8988T (cell line): Measurements from ENCODE around the gene EMB.
"Not testable (repeated sequence)": the region's sequence is repeated elsewhere in the genome, so short reads cannot be mapped to it uniquely, and the experiment has no call there.

Experiments
- DNase-seq: peaks from one replicate; pipeline ENCODE4 v3.0.0; 2011

Gene EMB

DNA sequence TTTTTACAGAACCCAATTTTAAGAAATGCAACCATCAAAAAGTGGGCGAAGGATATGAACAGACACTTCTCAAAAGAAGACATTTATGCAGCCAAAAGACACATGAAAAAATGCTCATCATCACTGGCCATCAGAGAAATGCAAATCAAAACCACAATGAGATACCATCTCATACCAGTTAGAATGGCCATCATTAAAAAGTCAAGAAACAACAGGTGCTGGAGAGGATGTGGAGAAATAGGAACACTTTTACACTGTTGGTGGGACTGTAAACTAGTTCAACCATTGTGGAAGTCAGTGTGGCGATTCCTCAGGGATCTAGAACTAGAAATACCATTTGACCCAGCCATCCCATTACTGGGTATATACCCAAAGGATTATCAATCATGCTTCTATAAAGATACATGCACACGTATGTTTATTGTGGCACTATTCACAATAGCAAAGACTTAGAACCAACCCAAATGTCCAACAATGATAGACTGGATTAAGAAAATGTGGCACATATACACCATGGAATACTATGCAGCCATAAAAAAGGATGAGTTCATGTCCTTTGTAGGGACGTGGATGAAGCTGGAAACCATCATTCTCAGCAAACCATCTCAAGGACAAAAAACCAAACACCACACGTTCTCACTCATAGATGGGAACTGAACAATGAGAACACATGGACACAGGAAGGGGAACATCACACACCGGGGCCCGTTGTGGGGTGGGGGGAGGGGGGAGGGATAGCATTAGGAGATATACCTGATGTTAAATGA, 19.7 kb downstream of the EMB start:
- not testable (repeated sequence) for DNase-seq

DNA sequence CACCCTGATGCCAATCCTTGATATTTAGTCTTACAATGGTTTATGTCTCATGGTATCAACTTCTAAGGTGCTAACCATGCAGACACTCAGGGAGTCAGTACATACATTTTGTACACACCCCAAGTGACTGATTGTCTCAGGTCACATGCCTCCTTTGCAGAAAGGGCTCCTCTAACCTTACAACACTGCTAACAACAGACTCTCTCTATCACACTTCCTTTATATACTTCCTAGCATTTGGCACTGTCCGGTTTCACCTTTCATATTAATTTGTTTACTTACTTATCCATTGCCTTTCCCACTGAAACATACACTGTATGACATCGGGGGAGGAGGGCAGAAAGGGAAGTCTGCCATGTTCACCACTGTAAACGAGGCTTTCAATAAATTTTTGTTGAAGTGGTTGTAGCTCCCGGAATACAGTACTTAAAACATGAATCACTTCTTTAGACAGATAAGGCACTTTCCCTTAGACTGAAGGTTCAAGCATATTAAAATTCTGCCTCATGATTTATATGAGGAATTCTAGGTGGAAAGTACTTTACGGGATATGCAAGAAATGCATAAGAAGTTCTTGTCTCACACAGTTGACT, 20.6 kb downstream of the EMB start:
- no peak for DNase-seq

- not testable (repeated sequence) for DNase-seq
These were observed 21.4 kb downstream of the EMB start for GRCh38 chr5:50419656-50420055.

GRCh38 chr5:50416637-50417036, 24.5 kb downstream of the EMB start:
- not testable (repeated sequence) for DNase-seq

- DNase-seq: no peak
These were observed 25.2 kb downstream of the EMB start for GRCh38 chr5:50415912-50416311.

DNA sequence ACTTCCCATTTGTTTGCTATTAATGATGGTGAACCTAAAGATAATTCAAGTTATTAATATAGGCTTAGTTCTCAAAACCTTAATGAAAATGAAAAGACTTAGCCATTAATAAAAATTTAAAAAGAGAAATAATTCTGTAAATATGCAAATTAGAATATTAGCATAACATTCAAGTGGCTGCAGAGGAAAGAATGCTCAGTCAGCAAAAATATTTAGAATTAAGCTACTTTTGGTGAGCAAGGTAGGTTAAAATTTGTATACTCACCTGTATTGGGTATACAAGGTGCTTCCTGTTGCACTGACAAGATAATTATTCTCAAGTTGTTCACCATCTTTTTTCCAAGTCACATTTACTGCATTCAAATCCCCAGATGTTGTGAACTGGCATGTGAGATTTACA, 30.2 kb downstream of the EMB start:
- DNase-seq: not testable (repeated sequence)

- DNase-seq: no peak
These were observed 34.2 kb downstream of the EMB start for GRCh38 chr5:50406877-50407276.

GRCh38 chr5:50401336-50401735, 39.8 kb downstream of the EMB start:
- no peak for DNase-seq

DNA sequence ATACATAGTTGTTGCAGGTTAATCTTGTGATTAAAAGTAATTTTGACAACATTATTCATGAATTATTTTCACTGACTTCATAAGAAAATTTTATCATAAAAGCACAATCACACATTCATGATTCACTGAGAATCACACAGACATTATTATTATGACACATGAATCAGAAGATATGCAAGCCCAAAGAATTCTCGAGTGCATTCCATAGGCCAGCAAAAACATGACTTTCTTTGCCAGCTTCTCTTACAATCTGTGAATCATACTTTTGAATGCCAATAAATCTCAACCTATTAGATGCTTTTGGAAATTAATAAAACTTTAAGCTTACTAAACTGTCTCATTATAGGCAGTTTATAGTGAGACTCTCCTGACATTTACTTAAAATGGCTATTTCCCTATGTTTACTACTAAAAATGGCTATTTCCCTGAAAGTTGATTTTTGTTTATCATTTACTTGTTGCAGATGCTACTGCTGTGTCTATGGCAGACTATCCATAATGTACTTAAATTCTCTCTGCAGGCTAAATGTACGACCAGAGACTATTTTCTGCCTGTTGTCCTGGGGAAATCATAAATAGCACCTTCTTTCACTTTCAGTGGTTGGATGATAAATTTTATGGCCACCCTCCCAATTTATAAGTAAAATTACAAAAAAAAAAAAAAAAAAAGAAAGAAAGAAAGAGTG, 47.0 kb downstream of the EMB start:
- not testable (repeated sequence) for DNase-seq

- not testable (repeated sequence) for DNase-seq
These were observed 48.8 kb downstream of the EMB start for GRCh38 chr5:50392289-50392688.

- not testable (repeated sequence) for DNase-seq
These were observed 56.7 kb downstream of the EMB start for GRCh38 chr5:50384381-50384780.

DNA sequence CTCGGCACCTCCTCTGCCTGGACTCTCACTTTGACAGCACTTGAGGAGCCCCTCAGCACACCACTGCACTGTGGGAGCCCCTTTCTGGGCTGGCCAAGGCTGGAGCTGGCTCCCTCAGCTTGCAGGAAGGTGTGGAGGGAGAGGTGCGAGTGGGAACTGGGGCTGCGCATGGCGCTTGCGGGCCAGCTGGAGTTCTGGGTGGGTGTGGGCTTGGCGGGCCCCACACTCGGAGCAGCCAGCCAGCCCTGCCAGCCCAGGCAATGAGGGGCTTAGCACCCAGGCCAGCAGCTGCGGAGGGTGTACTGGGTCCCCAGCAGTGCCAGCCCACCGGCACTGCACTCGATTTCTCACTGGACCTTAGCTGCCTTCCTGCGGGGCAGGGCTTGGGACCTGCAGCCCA, 64.4 kb downstream of the EMB start:
- DNase-seq: not testable (repeated sequence)

DNA sequence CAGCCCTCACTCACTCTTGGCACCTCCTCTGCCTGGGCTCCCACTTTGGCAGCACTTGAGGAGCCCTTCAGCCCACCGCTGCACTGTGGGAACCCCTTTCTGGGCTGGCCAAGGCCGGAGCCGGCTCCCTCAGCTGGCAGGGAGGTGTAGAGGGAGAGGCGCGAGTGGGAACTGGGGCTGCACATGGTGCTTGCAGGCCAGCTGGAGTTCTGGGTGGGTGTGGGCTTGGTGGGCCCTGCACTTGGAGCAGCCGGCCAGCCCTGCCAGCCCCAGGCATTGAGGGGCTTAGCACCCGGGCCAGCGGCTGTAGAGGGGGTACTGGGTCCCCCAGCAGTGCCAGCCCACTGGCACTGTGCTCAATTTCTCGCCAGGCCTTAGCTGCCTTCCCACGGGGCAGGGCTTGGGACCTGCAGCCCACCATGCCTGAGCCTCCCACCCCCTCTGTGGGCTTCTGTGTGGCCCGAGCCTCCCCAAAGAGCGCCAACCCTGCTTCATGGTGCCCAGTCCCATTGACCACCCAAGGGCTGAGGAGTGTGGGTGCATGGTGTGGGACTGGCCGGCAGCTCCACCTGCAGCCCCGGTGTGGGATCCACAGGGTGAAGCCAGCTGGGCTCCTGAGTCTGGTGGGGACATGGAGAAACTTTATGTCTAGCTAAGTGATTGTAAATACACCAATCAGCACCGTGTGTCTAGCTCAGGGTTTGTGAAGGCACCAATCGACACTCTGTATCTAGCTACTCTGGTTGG, 71.6 kb downstream of the EMB start:
- DNase-seq: not testable (repeated sequence)

DNA sequence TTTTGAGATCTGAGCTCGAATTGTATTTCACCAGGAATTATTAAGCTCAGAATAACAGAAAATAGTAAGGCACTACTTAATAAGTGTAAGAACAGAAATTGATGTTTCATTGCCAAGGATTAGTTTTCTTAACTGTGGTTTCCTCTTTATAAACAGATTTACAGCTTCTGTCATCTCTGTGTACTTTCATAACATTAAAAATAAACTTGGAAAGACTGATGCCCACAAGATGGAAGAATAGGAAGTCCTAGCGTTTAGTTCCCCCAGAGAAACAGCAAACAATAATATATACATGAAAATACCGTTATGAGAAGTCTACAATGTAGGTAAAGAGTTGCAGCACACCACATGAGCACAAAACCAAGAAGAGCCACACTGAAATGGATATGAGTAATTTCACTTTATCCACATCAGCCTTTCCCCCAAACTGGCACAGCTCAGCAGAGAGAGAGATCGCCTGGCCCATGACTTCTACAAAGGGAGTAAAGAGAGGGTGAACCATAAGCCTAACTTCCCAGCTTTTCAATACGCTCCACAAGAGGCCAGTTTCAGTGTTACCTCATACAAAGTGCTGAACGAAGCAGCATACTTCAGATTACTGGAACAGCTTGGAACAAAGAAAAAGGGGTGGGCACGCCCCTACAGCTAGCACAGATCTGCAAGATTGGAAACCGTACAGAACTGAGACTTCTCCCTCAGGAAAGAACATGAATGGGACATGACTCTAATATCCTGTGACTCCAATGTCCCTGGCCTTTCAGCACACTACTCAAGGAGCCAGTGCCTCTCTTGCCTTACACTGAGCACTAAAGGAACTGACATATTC, 75.4 kb downstream of the EMB start:
- DNase-seq: no peak

GRCh38 chr5:50364535-50365309, 76.4 kb downstream of the EMB start:
- not testable (repeated sequence) for DNase-seq

- DNase-seq: no peak
These were observed 81.9 kb downstream of the EMB start for GRCh38 chr5:50359187-50359586.

DNA sequence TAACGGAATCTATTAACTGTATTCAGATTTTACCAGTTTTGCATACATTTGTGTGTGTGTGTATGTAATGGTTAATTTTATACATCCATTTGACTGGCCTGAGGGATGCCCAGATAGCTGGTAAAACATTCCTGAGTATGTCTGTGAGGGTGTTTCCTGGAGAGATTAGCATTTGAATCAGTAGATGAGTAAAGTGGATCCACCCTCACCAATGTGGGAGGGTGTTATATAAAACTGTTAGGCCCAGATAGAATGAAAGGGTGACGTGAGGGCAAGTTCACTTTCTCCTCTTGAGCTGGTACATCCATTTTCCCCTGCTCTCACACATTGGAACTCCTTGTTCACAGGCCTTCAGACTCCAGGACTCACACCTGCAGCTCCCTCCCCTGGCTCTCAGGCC, 88.7 kb downstream of the EMB start:
- DNase-seq: no peak
